Mammary epithelial cell (primary cell): Measurements from ENCODE around the gene GGA1.

Source experiments
- EZH2 ChIP-seq: IDR thresholded peaks from 2 replicates; pipeline ENCODE4 v1.6.1; 2012; ENCODE audit warnings: low read length, inconsistent platforms, borderline replicate concordance
- TF ChIP-seq, protein P1 (sequence below), 2 donors: IDR thresholded peaks in 1 of 2; conservative IDR thresholded peaks in 1 of 2; 2 replicates each; pipeline ENCODE4 v1.5.1; 2011 to 2012; ENCODE audit warnings: inconsistent platforms in 2 of 2, low read length in 2 of 2, mild to moderate bottlenecking in 2 of 2, control low read depth in 1 of 2, low read depth in 1 of 2; ENCODE audit not compliant: insufficient read depth in 1 of 2; ENCODE audit errors: extremely low read depth in 1 of 2

DNA sequence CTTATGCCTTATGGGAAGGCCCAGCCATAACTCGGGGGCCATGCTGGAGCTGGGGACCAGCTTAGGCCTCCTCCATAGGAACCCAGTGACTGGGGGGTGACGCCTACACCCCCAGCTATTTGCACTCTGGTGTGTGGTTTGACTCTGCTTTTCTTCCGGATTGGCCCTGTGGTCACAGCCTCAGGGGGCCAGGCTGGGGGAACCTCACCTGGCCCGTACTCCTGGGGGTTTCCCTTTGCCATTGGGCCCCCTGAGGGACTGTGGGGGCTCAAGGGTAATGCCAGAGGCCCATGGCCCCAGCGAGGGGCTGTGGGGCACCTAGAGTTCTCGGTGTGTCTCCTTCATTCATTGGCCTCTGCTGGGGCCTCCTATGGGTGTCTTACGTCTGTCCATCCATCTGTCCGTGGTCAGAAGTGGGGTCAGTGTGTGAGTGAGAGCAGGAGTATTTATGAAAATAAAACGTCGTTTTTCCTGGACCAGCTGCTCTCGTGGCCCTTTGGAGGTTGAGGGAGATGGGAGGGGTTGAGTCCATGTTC is 24.5 kb downstream of the GGA1 start:
- TF ChIP-seq, protein P1, sequence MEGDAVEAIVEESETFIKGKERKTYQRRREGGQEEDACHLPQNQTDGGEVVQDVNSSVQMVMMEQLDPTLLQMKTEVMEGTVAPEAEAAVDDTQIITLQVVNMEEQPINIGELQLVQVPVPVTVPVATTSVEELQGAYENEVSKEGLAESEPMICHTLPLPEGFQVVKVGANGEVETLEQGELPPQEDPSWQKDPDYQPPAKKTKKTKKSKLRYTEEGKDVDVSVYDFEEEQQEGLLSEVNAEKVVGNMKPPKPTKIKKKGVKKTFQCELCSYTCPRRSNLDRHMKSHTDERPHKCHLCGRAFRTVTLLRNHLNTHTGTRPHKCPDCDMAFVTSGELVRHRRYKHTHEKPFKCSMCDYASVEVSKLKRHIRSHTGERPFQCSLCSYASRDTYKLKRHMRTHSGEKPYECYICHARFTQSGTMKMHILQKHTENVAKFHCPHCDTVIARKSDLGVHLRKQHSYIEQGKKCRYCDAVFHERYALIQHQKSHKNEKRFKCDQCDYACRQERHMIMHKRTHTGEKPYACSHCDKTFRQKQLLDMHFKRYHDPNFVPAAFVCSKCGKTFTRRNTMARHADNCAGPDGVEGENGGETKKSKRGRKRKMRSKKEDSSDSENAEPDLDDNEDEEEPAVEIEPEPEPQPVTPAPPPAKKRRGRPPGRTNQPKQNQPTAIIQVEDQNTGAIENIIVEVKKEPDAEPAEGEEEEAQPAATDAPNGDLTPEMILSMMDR (conservative IDR thresholded peaks at IDR 0.05 in 1 of 2, IDR thresholded peaks at IDR 0.05 in 1 of 2; ENCODE audit: extremely low read depth in 1 of 2, insufficient read depth in 1 of 2, low read depth in 1 of 2, low read length in 2 of 2) = no peak
- TF ChIP-seq EZH2 = no peak
